GM10248 (cell line): Measurements from ENCODE around the gene GALNT2.

Experiments
- CTCF ChIA-PET: fragments of 300-600 bp; sonication (Branson Sonifier 250); formaldehyde crosslinking; extraction: SDS; loops from one replicate; lab custom pipeline; 2021; ENCODE audit warnings: antibody characterized with exemption; lab: Yijun Ruan, JAX
- POLR2A ChIA-PET: fragments of 350-650 bp; sonication (Branson Sonifier 250); formaldehyde crosslinking; extraction: SDS; loops from one replicate; lab custom pipeline; 2020; ENCODE audit warnings: antibody characterized with exemption; lab: Yijun Ruan, JAX
- DNase-seq: peaks from one replicate; pipeline ENCODE4 v3.0.0; 2012; ENCODE audit errors: extremely low spot score
- CTCF ChIP-seq: IDR thresholded peaks from 2 replicates; pipeline ENCODE4 v1.5.1; 2012; ENCODE audit warnings: mild to moderate bottlenecking, low read depth; ENCODE audit errors: extremely low read depth, missing control alignments, control extremely low read depth

The GALNT2 gene

DNA sequence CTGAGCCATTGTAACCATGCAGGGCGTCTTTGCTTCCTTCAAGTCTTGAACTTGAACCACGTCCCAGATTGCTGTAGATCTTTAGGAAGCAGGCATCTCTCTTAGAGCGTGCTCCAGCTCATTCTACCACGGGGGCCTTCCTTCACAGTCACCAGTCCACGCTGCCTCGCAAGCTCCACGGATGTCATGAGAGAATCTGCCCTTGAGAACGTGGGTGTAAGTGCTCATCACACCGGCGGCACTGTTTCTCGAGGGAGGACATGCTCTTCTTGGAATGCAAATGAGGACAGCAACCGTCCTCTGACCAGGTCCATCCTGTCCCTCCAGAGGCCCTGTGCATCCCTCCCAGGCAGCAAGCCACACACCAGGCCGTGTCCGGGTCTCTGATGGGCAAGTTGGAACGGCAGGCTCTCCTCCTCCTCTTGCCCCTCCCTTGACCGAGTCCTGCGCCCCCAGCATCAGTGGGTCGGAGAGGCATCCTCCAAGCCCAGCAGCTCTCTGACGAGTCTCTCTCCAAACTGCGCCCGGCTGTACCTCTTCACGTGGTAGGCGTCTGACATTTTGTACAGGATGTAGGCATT lies 256.0 kb downstream of the GALNT2 start:
- POLR2A ChIA-PET: no interaction called here
- TF ChIP-seq CTCF: no peak
- no peak for DNase-seq
- CTCF ChIA-PET: interaction anchor here (1.0 kb wide), 1 partner anchor 12 kb away, joined by 3 read pairs; no protein-coding TSS in a partner anchor

GRCh38 chr1:230323686-230324085 lies 256.6 kb downstream of the GALNT2 start:
- TF ChIP-seq CTCF: no peak
- ChIA-PET POLR2A (no interaction called here), CTCF (interaction anchor here (1.0 kb wide), 1 partner anchor 12 kb away, joined by 3 read pairs; no protein-coding TSS in a partner anchor)

GRCh38 chr1:230326971-230327891 lies 260.2 kb downstream of the GALNT2 start:
- POLR2A ChIA-PET: no interaction called here
- no peak for TF ChIP-seq CTCF
- CTCF ChIA-PET: interaction anchor here (1.3 to 1.6 kb wide), 3 partner anchors 10 to 21 kb away, joined by 3 to 4 read pairs (median 3); no protein-coding TSS in a partner anchor
- no peak for DNase-seq

More at GRCh38 chr1:230323686-230324085, 256.6 kb downstream of the GALNT2 start:
- no peak for DNase-seq

DNA sequence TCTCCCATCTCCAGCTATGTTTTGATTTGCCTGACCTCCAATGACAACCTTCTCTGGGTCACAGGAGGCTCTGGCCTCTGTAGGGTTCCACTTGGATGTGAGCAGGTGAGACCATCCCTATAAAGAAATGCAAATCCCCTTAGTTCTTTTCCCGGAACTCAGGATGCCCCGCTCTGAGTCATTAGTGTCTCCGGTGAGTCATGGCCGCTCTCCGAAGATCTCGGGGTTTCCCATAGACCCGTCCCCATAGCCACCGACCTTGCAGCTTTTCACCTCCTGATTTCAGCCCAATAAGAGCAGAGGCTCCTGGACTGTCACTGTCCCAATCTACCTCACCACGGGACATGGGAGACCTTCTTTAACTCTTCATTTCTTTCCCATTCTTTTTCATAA lies 260.9 kb downstream of the GALNT2 start:
- TF ChIP-seq CTCF: no peak
- DNase-seq: peak; percentile 65
- POLR2A ChIA-PET: no interaction called here
- CTCF ChIA-PET: interaction anchor here (1.3 to 1.6 kb wide), 2 partner anchors 10 to 15 kb away, joined by 3 read pairs; no protein-coding TSS in a partner anchor

DNA sequence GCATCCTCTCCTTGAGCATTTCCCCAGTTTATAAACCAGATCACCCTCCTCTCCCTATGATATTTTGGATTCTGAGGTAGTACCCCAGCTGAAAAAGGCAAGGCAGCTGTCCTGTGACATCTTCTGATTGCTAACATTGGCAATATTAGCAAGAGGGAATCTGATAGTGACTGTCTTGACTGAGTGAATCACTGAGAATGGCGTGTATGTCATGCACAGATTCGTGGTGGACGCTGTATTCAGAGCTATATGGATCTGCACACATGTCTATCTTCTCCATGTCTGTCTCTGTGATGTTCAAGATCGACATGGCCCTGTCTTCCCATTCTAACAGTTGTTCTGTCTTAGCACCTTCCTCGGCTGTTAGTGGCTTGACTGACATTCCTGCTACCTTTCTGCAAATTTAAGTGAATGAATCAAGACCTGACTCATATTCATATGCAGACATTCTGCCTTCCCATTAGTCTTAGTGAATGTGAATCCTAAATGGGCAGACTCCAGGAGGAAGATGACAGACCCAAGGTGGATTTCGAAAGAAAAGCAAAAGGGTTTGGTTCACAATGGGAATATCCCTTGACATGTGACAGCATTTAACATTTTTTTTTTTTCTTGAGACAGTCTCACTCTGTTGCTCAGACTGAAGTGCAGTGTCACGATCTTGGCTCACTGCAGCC lies 261.4 kb downstream of the GALNT2 start:
- TF ChIP-seq CTCF: no peak
- ChIA-PET CTCF (interaction anchor here (1.3 to 1.6 kb wide), 2 partner anchors 9 to 16 kb away, joined by 3 read pairs; no protein-coding TSS in a partner anchor), POLR2A (no interaction called here)
- no peak for DNase-seq

DNA sequence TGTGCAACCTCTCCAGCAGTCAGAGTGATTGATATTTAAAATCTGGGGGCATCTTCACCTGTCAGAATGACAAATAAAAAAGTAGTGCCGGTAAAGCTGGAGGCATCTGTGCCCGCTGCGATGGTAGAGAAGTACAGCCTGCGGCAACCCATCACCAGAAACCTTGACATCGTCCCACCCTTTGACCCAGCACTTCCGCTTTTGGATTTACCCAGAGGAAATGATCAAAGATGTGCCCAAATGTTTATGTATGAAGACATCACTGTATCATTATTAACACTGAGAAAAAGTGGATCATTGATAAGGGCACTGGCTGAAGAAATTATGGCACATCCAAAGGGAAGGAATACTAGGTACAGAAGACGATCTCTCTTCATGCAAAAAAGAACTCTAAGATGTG lies 263.1 kb downstream of the GALNT2 start:
- CTCF ChIA-PET: interaction anchor here (1.6 kb wide), 1 partner anchor 42 kb away, joined by 4 read pairs; no protein-coding TSS in a partner anchor
- no peak for TF ChIP-seq CTCF

More for the DNA sequence above, 263.1 kb downstream of the GALNT2 start:
- no peak for DNase-seq
- POLR2A ChIA-PET: no interaction called here
